Upper lobe of left lung (tissue), 6 donors: ENCODE data around the gene CAMSAP1. TPM values are rescaled to one million over a fixed set of nuclear protein-coding genes. Genes with fewer than 3 reads are reported as not detected.

Experiments used
- ATAC-seq, 2 donors: fragments of 200-7000 bp; cut with Tn5 transposase; one replicate each; pipeline ENCODE4 v1.9.1; 2022; ENCODE audit warnings: mild to moderate bottlenecking in 2 of 2, moderate library complexity in 2 of 2; ENCODE audit not compliant: low FRiP score in 2 of 2
- DNase-seq, 2 donors: peaks; one replicate each; pipeline ENCODE4 v3.0.0-alpha.2; 2019 to 2020
- H3K27ac ChIP-seq, 4 donors: fragments of 200-600 bp; sonication (generic); one replicate each; pipeline ENCODE4 v1.5.1; 2016 to 2019
- H3K27me3 ChIP-seq, 4 donors: fragments of 200-600 bp; sonication (generic); one replicate each; pipeline ENCODE4 v1.5.1; 2017 to 2019
- H3K36me3 ChIP-seq, 4 donors: fragments of 200-600 bp; sonication (generic); one replicate each; pipeline ENCODE4 v1.5.1; 2016 to 2019
- H3K4me1 ChIP-seq, 4 donors: fragments of 200-600 bp; sonication (generic); one replicate each; pipeline ENCODE4 v1.5.1; 2018 to 2019
- H3K4me3 ChIP-seq, 4 donors: fragments of 200-600 bp; sonication (generic); one replicate each; pipeline ENCODE4 v1.5.1; 2017 to 2019; ENCODE audit warnings: mild to moderate bottlenecking in 2 of 4, moderate library complexity in 1 of 4
- H3K9me3 ChIP-seq, 4 donors: fragments of 200-600 bp; sonication (generic); one replicate each; pipeline ENCODE4 v1.5.1; 2018 to 2019
- EP300 ChIP-seq, 4 donors: sonication (generic); formaldehyde crosslinking; IDR thresholded peaks; one replicate each; pipeline ENCODE4 v1.5.1; 2017; ENCODE audit warnings: antibody characterized with exemption in 4 of 4, control low read depth in 2 of 4
- POLR2A ChIP-seq, 4 donors: fragments of 450-650 bp; IDR thresholded peaks; one replicate each; pipeline ENCODE4 v1.5.1; 2016 to 2017; ENCODE audit warnings: antibody characterized with exemption in 4 of 4, mild to moderate bottlenecking in 2 of 4
- POLR2AphosphoS5 ChIP-seq, 2 donors: sonication (generic); formaldehyde crosslinking; IDR thresholded peaks; one replicate each; pipeline ENCODE4 v1.5.1; 2017; ENCODE audit warnings: antibody characterized with exemption in 2 of 2
- whole genome bisulfite sequencing, 2 donors: methylation state at CpG; one replicate each; pipeline ENCODE4 v1.1.5; 2017 to 2018; 5-methylcytosine and 5-hydroxymethylcytosine counted together
- total RNA-seq, 6 donors: library from RNA; depleted of rRNA in 4 of 6; stranded (reverse); fragments of >200 nt in 4 of 6; gene quantifications; one replicate each; pipeline versions ENCODE4 v1.1.0 to v1.2.1, GENCODE V29; 2016 to 2021
- TF ChIP-seq, protein P1 (sequence below), 6 experiments: fragments of 450-650 bp in 4 of 6; fragments of 200-600 bp in 2 of 6; sonication (generic) in 2 of 6; IDR thresholded peaks; one replicate each; pipeline ENCODE4 v1.5.1; 2016 to 2019; ENCODE audit warnings: antibody characterized with exemption in 6 of 6
- donor health status: DM: no; HTN: no; CAD: no; lungs with moderate emphysema.
- donor health status: DM: no; HTN: yes; CAD: no; lungs with severe emphysema.

CAMSAP1 gene
- total RNA-seq, 6 donors from 2014 or later, result 29.9 to 39.7 (median 34.1) TPM

DNA sequence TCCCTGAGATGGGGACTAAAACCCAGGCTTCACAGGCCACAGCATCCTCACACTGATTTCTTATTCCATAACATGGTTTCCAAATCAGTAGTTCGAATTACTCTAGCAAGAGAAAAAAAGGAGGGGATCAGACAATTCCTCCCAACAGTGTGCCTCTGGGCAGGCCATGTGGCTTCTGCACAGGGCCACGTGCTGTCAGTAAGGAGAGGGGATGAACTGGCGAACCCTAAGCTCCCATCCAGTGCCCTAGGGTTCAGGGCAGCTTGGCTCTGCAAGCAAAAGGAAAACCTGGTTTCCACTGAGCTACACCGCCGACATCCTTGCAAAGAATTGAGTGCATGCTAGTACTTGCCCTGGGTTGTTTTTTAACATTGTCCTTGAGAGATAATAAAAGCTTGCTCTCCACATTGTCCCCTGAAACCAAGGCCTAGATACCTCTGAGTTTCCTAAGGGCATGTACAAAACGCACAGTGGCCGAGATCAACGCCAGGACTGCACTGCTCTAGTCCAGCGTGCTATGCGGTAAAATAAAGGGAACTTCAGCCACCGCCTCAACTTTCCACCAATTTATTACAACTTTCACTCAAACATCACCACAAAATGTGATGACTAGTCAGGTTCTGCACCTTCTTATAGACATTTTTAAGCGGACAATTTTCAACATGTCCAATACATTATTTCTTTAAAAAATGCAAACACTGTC lies 4.5 kb downstream of the CAMSAP1 start:
- Histone ChIP-seq H3K4me1 (peaks cover 16 to 59% (median 20%) of the 10 kb centered on the region in 4 donors), H3K36me3 (no peaks in the 10 kb centered on the region), H3K4me3 (no peak overlapping the region), H3K9me3 (no peaks in the 10 kb centered on the region), H3K27ac (no peak overlapping the region), H3K27me3 (no peaks in the 10 kb centered on the region)
- no peak for DNase-seq
- TF ChIP-seq POLR2A (IDR thresholded peaks at IDR 0.05) (no peak), EP300 (IDR thresholded peaks at IDR 0.05) (no peak), POLR2AphosphoS5 (IDR thresholded peaks at IDR 0.05) (no peak)
- TF ChIP-seq, protein P1, sequence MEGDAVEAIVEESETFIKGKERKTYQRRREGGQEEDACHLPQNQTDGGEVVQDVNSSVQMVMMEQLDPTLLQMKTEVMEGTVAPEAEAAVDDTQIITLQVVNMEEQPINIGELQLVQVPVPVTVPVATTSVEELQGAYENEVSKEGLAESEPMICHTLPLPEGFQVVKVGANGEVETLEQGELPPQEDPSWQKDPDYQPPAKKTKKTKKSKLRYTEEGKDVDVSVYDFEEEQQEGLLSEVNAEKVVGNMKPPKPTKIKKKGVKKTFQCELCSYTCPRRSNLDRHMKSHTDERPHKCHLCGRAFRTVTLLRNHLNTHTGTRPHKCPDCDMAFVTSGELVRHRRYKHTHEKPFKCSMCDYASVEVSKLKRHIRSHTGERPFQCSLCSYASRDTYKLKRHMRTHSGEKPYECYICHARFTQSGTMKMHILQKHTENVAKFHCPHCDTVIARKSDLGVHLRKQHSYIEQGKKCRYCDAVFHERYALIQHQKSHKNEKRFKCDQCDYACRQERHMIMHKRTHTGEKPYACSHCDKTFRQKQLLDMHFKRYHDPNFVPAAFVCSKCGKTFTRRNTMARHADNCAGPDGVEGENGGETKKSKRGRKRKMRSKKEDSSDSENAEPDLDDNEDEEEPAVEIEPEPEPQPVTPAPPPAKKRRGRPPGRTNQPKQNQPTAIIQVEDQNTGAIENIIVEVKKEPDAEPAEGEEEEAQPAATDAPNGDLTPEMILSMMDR (IDR thresholded peaks at IDR 0.05), result no peak
- ATAC-seq, result no peak
- WGBS, 2 donors, result 88 to 89% methylated on average over 12 of the region's 12 CpGs

DNA sequence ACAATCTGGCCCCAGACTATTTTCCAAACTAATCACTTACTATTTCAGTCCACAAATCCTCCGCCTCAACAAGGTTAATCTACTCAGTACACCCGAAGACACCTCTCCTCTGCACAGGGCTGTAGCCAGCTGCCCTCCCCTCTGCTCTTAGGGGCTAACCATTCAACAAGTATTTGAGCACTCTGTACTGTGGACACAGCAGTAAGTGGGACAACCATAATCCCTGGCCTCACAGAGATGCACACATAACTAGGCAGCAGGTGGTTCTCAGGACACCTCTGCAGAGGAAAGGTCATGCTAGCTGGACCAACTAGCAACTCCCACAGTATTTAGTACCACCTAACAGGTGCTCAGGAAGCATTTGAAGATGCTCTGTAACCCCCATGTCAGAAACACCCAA lies 5.5 kb downstream of the CAMSAP1 start:
- no peak for ATAC-seq
- no peak overlapping the region for H3K4me3 ChIP-seq
- no peaks in the 10 kb centered on the region for H3K36me3 ChIP-seq
- 90 to 97% methylated on average over 2 of the region's 2 CpGs for WGBS, 2 donors
- H3K27ac ChIP-seq, result no peak overlapping the region
- DNase-seq, result no peak
- no peaks in the 10 kb centered on the region for H3K9me3 ChIP-seq
- peaks cover 16 to 59% (median 20%) of the 10 kb centered on the region in 4 donors for H3K4me1 ChIP-seq
- TF ChIP-seq, protein P1 (IDR thresholded peaks at IDR 0.05), result no peak
- TF ChIP-seq EP300 (IDR thresholded peaks at IDR 0.05) (no peak), POLR2A (IDR thresholded peaks at IDR 0.05) (no peak), POLR2AphosphoS5 (IDR thresholded peaks at IDR 0.05) (no peak)
- no peaks in the 10 kb centered on the region for H3K27me3 ChIP-seq

DNA sequence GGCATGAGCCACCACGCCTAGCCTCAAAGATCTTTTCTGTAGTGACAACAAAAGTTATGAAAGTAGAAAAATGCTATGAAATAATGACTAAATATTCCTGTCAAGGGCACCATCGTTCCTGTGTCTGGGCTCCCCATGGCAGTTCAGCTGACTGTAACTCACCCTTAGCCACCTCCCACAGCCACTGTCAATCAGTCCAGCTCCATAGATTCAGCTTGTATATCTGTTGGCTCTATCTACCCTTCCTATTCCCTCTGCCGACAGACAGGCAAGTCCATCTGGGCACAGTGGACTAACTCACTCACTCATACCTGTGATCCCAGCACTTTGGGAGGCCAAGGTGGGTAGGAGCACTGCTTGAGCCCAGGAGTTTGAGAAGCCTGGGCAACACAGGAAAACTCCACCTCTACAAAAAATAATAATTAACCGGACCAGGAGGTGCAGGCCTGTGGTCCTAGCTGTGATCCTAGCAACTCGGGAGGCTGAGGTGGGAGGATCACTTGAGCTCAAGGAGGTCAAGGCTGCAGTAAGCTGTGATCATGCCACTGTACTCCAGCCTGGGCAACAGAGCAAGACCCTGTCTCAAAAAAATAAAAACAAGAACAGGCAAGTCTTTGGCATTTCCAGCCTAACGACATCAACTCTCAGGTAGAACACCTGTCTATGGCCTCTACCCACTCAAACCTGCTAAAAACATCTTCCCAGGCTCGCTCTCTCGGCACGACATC lies 6.2 kb downstream of the CAMSAP1 start:
- ATAC-seq, result no peak
- no peak for DNase-seq
- 94 to 97% methylated on average over 9 of the region's 9 CpGs for WGBS, 2 donors
- Histone ChIP-seq H3K27me3 (no peaks in the 10 kb centered on the region), H3K36me3 (no peaks in the 10 kb centered on the region), H3K4me3 (no peak overlapping the region), H3K27ac (no peak overlapping the region), H3K4me1 (peaks cover 16 to 54% (median 19%) of the 10 kb centered on the region in 4 donors), H3K9me3 (no peaks in the 10 kb centered on the region)
- TF ChIP-seq, protein P1 (IDR thresholded peaks at IDR 0.05), result no peak
- no peak for TF ChIP-seq POLR2A (IDR thresholded peaks at IDR 0.05)
- no peak for TF ChIP-seq POLR2AphosphoS5 (IDR thresholded peaks at IDR 0.05)
- TF ChIP-seq EP300 (IDR thresholded peaks at IDR 0.05), result no peak

DNA sequence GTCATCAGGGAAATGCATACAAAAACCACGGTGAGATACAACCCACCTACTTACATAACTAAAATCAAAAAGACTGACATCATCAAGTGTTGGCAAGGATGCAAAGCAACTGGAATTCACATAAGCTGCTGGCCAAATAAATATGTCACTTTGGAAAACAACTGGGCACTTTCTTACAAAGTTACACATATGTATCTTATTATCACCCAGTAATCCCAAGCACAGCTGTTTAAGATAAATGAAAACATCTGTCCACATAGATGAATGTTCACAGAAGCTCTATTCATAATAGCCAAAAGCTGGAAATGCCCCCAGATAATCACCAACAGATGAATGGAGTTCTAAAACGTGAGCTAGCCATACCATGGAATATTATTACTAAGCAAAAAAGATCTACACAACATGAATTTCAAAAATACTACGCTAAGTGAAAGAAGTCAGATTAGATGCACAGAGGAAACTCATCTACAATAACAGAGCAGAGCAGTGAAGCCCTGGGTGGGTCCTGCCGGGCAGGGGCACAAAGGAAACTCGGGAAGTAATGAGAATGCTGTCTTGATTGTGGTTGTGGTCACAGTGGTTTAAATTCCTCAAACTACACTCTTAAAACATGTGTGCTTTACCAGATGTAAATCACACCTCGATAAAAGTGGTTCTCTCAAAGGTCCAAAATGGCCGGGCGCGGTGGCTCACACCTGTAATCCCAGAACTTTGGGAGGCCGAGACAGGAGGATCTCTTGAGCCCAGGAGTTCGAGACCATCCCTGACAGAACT lies 8.5 kb downstream of the CAMSAP1 start:
- WGBS, 2 donors, result 81 to 83% methylated on average over 11 of the region's 11 CpGs
- H3K4me1 ChIP-seq, result peaks cover 3 to 30% (median 6%) of the 10 kb centered on the region in 4 donors
- DNase-seq, result no peak
- H3K4me3 ChIP-seq, result no peak overlapping the region
- no peaks in the 10 kb centered on the region for H3K36me3 ChIP-seq
- no peaks in the 10 kb centered on the region for H3K27me3 ChIP-seq
- no peaks in the 10 kb centered on the region for H3K9me3 ChIP-seq
- peak in 1 of 2 donors; percentile 47 for ATAC-seq
- H3K27ac ChIP-seq, result no peak overlapping the region
- TF ChIP-seq POLR2A (IDR thresholded peaks at IDR 0.05) (no peak), EP300 (IDR thresholded peaks at IDR 0.05) (no peak), POLR2AphosphoS5 (IDR thresholded peaks at IDR 0.05) (no peak)
- TF ChIP-seq, protein P1 (IDR thresholded peaks at IDR 0.05), result no peak
